HEK293 (cell line): ENCODE results near the gene SMIM13.

Experiments used
- CTCF ChIA-PET: fragments of 350-600 bp; formaldehyde crosslinking; extraction: SDS; loops from one replicate; lab custom pipeline; 2021; ENCODE audit warnings: antibody characterized with exemption; lab: Yijun Ruan, JAX
- POLR2A ChIA-PET: fragments of 300-600 bp; formaldehyde crosslinking; extraction: SDS; loops from one replicate; lab custom pipeline; 2020; ENCODE audit warnings: antibody characterized with exemption, inconsistent platforms; lab: Yijun Ruan, JAX
- H3K27ac ChIP-seq: fragments of 200-500 bp; sonication (Bioruptor generic); 2 replicates; pipeline ENCODE4 v1.5.1; 2014; ENCODE audit warnings: low read depth, low read length, control low read depth, inconsistent platforms; ENCODE audit errors: extremely low read depth
- H3K36me3 ChIP-seq, 2 experiments: fragments of 200-500 bp in 1 of 2; sonication (Bioruptor generic) in 1 of 2; 1 replicate in 1 of 2; 2 replicates in 1 of 2; pipeline ENCODE4 v1.5.1; 2014 to 2017; ENCODE audit warnings: inconsistent platforms in 2 of 2, low read length in 2 of 2; ENCODE audit not compliant: control insufficient read depth in 2 of 2, insufficient read depth in 1 of 2
- H3K4me1 ChIP-seq: fragments of 200-500 bp; sonication (Bioruptor generic); 2 replicates; pipeline ENCODE4 v1.5.1; 2014; ENCODE audit warnings: mild to moderate bottlenecking, low read length, inconsistent platforms; ENCODE audit not compliant: control insufficient read depth, insufficient read depth
- H3K4me3 ChIP-seq: 2 replicates; pipeline ENCODE4 v1.5.1; 2011; ENCODE audit warnings: low read depth, mild to moderate bottlenecking, control low read depth, low read length, moderate library complexity
- H3K9me3 ChIP-seq: fragments of 200-500 bp; sonication (Bioruptor generic); 2 replicates; pipeline ENCODE4 v1.5.1; 2014; ENCODE audit warnings: low read depth, low read length, inconsistent platforms; ENCODE audit not compliant: control insufficient read depth, insufficient read depth
- EGR2 ChIP-seq: fragments of 450-650 bp; formaldehyde crosslinking; IDR thresholded peaks from 2 replicates; pipeline ENCODE4 v1.5.1; 2016; ENCODE audit warnings: low read depth, missing biosample characterization, missing genetic modification characterization
- ELK4 ChIP-seq: IDR thresholded peaks from 2 replicates; pipeline ENCODE4 v1.6.1; 2011; ENCODE audit warnings: mild to moderate bottlenecking, low read depth, low read length, borderline replicate concordance
- GFI1B ChIP-seq: fragments of 450-650 bp; formaldehyde crosslinking; IDR thresholded peaks from 2 replicates; pipeline ENCODE4 v1.5.1; 2016; ENCODE audit warnings: missing biosample characterization, missing genetic modification characterization
- KLF1 ChIP-seq: fragments of 450-650 bp; formaldehyde crosslinking; IDR thresholded peaks from 2 replicates; pipeline ENCODE4 v1.5.1; 2016; ENCODE audit warnings: missing biosample characterization, missing genetic modification characterization
- KLF17 ChIP-seq: fragments of 450-650 bp; formaldehyde crosslinking; IDR thresholded peaks from 2 replicates; pipeline ENCODE4 v1.5.1; 2016; ENCODE audit warnings: missing biosample characterization, missing genetic modification characterization
- KLF7 ChIP-seq: fragments of 450-650 bp; formaldehyde crosslinking; IDR thresholded peaks from 2 replicates; pipeline ENCODE4 v1.5.1; 2016; ENCODE audit warnings: missing biosample characterization, missing genetic modification characterization, borderline replicate concordance
- REPIN1 ChIP-seq: fragments of 450-650 bp; formaldehyde crosslinking; IDR thresholded peaks from 2 replicates; pipeline ENCODE4 v1.5.1; 2017; ENCODE audit warnings: missing biosample characterization, missing genetic modification characterization, low read depth
- SCRT1 ChIP-seq: fragments of 450-650 bp; formaldehyde crosslinking; IDR thresholded peaks from 2 replicates; pipeline ENCODE4 v1.5.1; 2016; ENCODE audit warnings: missing biosample characterization, missing genetic modification characterization, borderline replicate concordance
- TRIM28 ChIP-seq: IDR thresholded peaks from 2 replicates; pipeline ENCODE4 v1.6.1; 2011; ENCODE audit warnings: low read length, control low read depth, borderline replicate concordance
- WT1 ChIP-seq: fragments of 450-650 bp; formaldehyde crosslinking; IDR thresholded peaks from 2 replicates; pipeline ENCODE4 v1.5.1; 2016; ENCODE audit warnings: missing biosample characterization, missing genetic modification characterization
- YY2 ChIP-seq: fragments of 450-650 bp; formaldehyde crosslinking; IDR thresholded peaks from 2 replicates; pipeline ENCODE4 v1.5.1; 2016; ENCODE audit warnings: missing biosample characterization, missing genetic modification characterization
- ZNF132 ChIP-seq: fragments of 450-650 bp; formaldehyde crosslinking; IDR thresholded peaks from 2 replicates; pipeline ENCODE4 v1.5.1; 2017; ENCODE audit warnings: missing biosample characterization, missing genetic modification characterization, borderline replicate concordance
- ZNF146 ChIP-seq: fragments of 450-650 bp; formaldehyde crosslinking; IDR thresholded peaks from 2 replicates; pipeline ENCODE4 v1.5.1; 2016; ENCODE audit warnings: missing biosample characterization, missing genetic modification characterization
- ZNF169 ChIP-seq: fragments of 450-650 bp; formaldehyde crosslinking; IDR thresholded peaks from 2 replicates; pipeline ENCODE4 v1.5.1; 2016; ENCODE audit warnings: missing biosample characterization, missing genetic modification characterization
- ZNF19 ChIP-seq: fragments of 450-650 bp; formaldehyde crosslinking; IDR thresholded peaks from 2 replicates; pipeline ENCODE4; 2016; ENCODE audit warnings: missing biosample characterization, missing genetic modification characterization, low read depth
- ZNF202 ChIP-seq: fragments of 450-650 bp; formaldehyde crosslinking; IDR thresholded peaks from 2 replicates; pipeline ENCODE4 v1.5.1; 2016; ENCODE audit warnings: missing biosample characterization, missing genetic modification characterization, borderline replicate concordance
- ZNF214 ChIP-seq: fragments of 450-650 bp; formaldehyde crosslinking; IDR thresholded peaks from 2 replicates; pipeline ENCODE4 v1.5.1; 2017; ENCODE audit warnings: missing biosample characterization, mild to moderate bottlenecking, missing genetic modification characterization, borderline replicate concordance
- ZNF223 ChIP-seq: fragments of 450-650 bp; formaldehyde crosslinking; IDR thresholded peaks from 2 replicates; pipeline ENCODE4 v1.5.1; 2016; ENCODE audit warnings: missing biosample characterization, missing genetic modification characterization
- ZNF24 ChIP-seq: fragments of 450-650 bp; formaldehyde crosslinking; IDR thresholded peaks from 2 replicates; pipeline ENCODE4 v1.5.1; 2016; ENCODE audit warnings: missing biosample characterization, missing genetic modification characterization
- ZNF248 ChIP-seq: fragments of 450-650 bp; formaldehyde crosslinking; IDR thresholded peaks from 2 replicates; pipeline ENCODE4 v1.5.1; 2017; ENCODE audit warnings: missing biosample characterization, missing genetic modification characterization
- ZNF292 ChIP-seq: fragments of 450-650 bp; formaldehyde crosslinking; IDR thresholded peaks from 2 replicates; pipeline ENCODE4 v1.5.1; 2016; ENCODE audit warnings: low read depth, missing biosample characterization, missing genetic modification characterization, borderline replicate concordance
- ZNF302 ChIP-seq: fragments of 450-650 bp; formaldehyde crosslinking; IDR thresholded peaks from 2 replicates; pipeline ENCODE4 v1.5.1; 2016; ENCODE audit warnings: missing biosample characterization, missing genetic modification characterization, low read depth
- ZNF366 ChIP-seq: fragments of 450-650 bp; formaldehyde crosslinking; conservative IDR thresholded peaks from 2 replicates; pipeline ENCODE4 v1.5.1; 2016; ENCODE audit warnings: missing biosample characterization, missing genetic modification characterization
- ZNF394 ChIP-seq: fragments of 450-650 bp; formaldehyde crosslinking; IDR thresholded peaks from 2 replicates; pipeline ENCODE4 v1.5.1; 2016; ENCODE audit warnings: missing biosample characterization, missing genetic modification characterization, mild to moderate bottlenecking, moderate library complexity, borderline replicate concordance
- ZNF398 ChIP-seq: fragments of 450-650 bp; formaldehyde crosslinking; IDR thresholded peaks from 2 replicates; pipeline ENCODE4 v1.5.1; 2017; ENCODE audit warnings: missing biosample characterization, missing genetic modification characterization
- ZNF433 ChIP-seq: fragments of 450-650 bp; formaldehyde crosslinking; IDR thresholded peaks from 2 replicates; pipeline ENCODE4 v1.5.1; 2016; ENCODE audit warnings: missing biosample characterization, missing genetic modification characterization, low read depth
- ZNF514 ChIP-seq: fragments of 450-650 bp; formaldehyde crosslinking; IDR thresholded peaks from 2 replicates; pipeline ENCODE4 v1.5.1; 2016; ENCODE audit warnings: missing biosample characterization, missing genetic modification characterization
- ZNF560 ChIP-seq: fragments of 450-650 bp; formaldehyde crosslinking; IDR thresholded peaks from 2 replicates; pipeline ENCODE4 v1.5.1; 2017; ENCODE audit warnings: missing biosample characterization, missing genetic modification characterization, borderline replicate concordance
- ZNF561 ChIP-seq: fragments of 450-650 bp; IDR thresholded peaks from 2 replicates; pipeline ENCODE4 v1.5.1; 2018; ENCODE audit warnings: missing biosample characterization, missing genetic modification characterization, borderline replicate concordance
- ZNF621 ChIP-seq: fragments of 450-650 bp; formaldehyde crosslinking; IDR thresholded peaks from 2 replicates; pipeline ENCODE4 v1.5.1; 2017; ENCODE audit warnings: missing biosample characterization, missing genetic modification characterization
- ZNF660 ChIP-seq: fragments of 450-650 bp; IDR thresholded peaks from 2 replicates; pipeline ENCODE4 v1.5.1; 2018; ENCODE audit warnings: missing biosample characterization, mild to moderate bottlenecking, missing genetic modification characterization
- ZNF664 ChIP-seq: fragments of 450-650 bp; formaldehyde crosslinking; IDR thresholded peaks from 2 replicates; pipeline ENCODE4 v1.5.1; 2016; ENCODE audit warnings: missing biosample characterization, missing genetic modification characterization
- ZNF76 ChIP-seq: fragments of 450-650 bp; formaldehyde crosslinking; IDR thresholded peaks from 2 replicates; pipeline ENCODE4; 2016; ENCODE audit warnings: low read depth, missing biosample characterization, missing genetic modification characterization, borderline replicate concordance
- ZNF768 ChIP-seq: fragments of 450-650 bp; formaldehyde crosslinking; IDR thresholded peaks from 2 replicates; pipeline ENCODE4 v1.5.1; 2018; ENCODE audit warnings: missing biosample characterization, mild to moderate bottlenecking, missing genetic modification characterization
- ZSCAN16 ChIP-seq: fragments of 450-650 bp; formaldehyde crosslinking; IDR thresholded peaks from 2 replicates; pipeline ENCODE4 v1.5.1; 2016; ENCODE audit warnings: missing biosample characterization, missing genetic modification characterization

SMIM13 gene

GRCh38 chr6:11093626-11094410, at the start of gene SMIM13:
SMIM13 (plus strand) TSS chr6:11093834; CDS start chr6:11094314, 480 bp downstream.
- Histone ChIP-seq H3K4me3 (peak within 1 kb of the TSS; percentile 98), H3K36me3 (peaks cover 0 to 6% of the 10 kb centered on the region in 2 experiments; a peak in 2 of 3 replicates), H3K9me3 (no peaks in the 10 kb centered on the region), H3K27ac (peak within 1 kb of the TSS; percentile 92), H3K4me1 (peaks cover 4% of the 10 kb centered on the region; the same call in 1 of the 2 replicates)
- ChIA-PET POLR2A (interaction anchor here (0.6 to 1.8 kb wide), 14 partner anchors 9 to 1133 kb away, joined by 3 to 11 read pairs (median 4); partner anchors contain the start of gene NEDD9), CTCF (interaction anchor here (0.6 to 1.5 kb wide), 10 partner anchors 12 to 712 kb away, joined by 3 to 4 read pairs (median 3); no protein-coding TSS in a partner anchor)
- TF ChIP-seq ZNF366 (tag by site-specific recombination) (peak; percentile 54), ZNF394 (peak; percentile 91), ZNF223 (tag by site-specific recombination) (no peak), KLF17 (tag by site-specific recombination) (peak; percentile 88), KLF7 (tag by site-specific recombination) (peak; percentile 92), ZNF24 (peak; percentile 78; the same call in 1 of the 2 replicates), ZNF768 (tag by site-specific recombination) (no peak), ZNF302 (no peak), ZNF664 (tag by site-specific recombination) (no peak), ZNF214 (tag by site-specific recombination) (no peak), EGR2 (tag by site-specific recombination) (peak; percentile 54; the same call in 1 of the 2 replicates), ZNF621 (tag by site-specific recombination) (no peak), ZNF169 (tag by site-specific recombination) (no peak), ZNF248 (tag by site-specific recombination) (no peak), REPIN1 (peak; percentile 73; the same call in 1 of the 2 replicates), ZNF202 (tag by site-specific recombination) (no peak), ZNF433 (tag by site-specific recombination) (no peak), ZNF660 (tag by site-specific recombination) (peak; percentile 72), ZNF19 (tag by site-specific recombination) (no peak), ZNF514 (tag by site-specific recombination) (no peak), TRIM28 (no peak; the same call in 1 of the 2 replicates), SCRT1 (tag by site-specific recombination) (no peak), KLF1 (peak; percentile 75), ZNF132 (tag by site-specific recombination) (no peak), ZNF561 (peak; percentile 82; the same call in 1 of the 2 replicates), ZNF76 (tag by site-specific recombination) (peak; percentile 99), YY2 (tag by site-specific recombination) (0 out of 2 replicates have a peak, but pooled peaks have one; percentile 67), ZNF146 (tag by site-specific recombination) (peak; percentile 6; the same call in 1 of the 2 replicates), WT1 (tag by site-specific recombination) (peak; percentile 88), GFI1B (no peak), ZSCAN16 (peak; percentile 65; the same call in 1 of the 2 replicates), ZNF398 (tag by site-specific recombination) (peak; percentile 63; the same call in 1 of the 2 replicates), ZNF560 (no peak), ELK4 (no peak), ZNF292 (no peak)
